H4 (cell line): Measurements from ENCODE around the gene IQCH. TPM values are rescaled to one million over a fixed set of nuclear protein-coding genes. Genes with fewer than 3 reads are reported as not detected.
"Not testable (repeated sequence)": the region's sequence is repeated elsewhere in the genome, so short reads cannot be mapped to it uniquely, and the experiment has no call there.

Experiments
- DNase-seq: peaks from one replicate; pipeline ENCODE4 v3.0.0-alpha.2; 2015; ENCODE audit warnings: low spot score
- total RNA-seq: library from RNA; depleted of rRNA; stranded (reverse); fragments of >200 nt; shearing (Covaris generic); gene quantifications from 2 replicates; pipeline ENCODE4 v1.2.3, GENCODE V29; 2014

The IQCH gene
- total RNA-seq, 1 experiment from 2014 or later, result 0.43 TPM

- not testable (repeated sequence) for DNase-seq
Observed at GRCh38 chr15:67246606-67247005, 8.0 kb upstream of the IQCH start.

DNA sequence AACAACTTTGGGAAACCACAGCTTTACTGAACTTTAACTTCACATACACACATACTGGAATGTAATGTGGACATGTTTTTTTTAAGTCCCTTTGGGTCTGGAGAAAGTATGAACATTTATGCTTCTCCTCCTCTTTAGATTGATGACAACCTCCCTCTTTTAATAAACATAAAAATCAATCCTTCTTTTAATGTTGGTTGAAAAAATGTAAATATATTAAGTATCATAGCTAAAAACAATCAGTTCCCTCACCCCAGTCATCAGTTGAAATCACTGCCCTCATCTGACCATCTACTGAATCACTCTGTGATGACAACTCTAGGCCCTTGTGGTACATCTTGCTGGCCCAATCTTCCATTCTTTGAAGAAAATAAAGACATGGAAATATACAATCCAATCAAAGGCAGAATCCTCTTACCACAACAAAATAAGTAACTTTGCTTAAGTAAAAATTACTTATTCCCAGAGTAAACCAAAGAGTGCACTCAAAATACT is 6.5 kb upstream of the IQCH start:
- no peak for DNase-seq

DNA sequence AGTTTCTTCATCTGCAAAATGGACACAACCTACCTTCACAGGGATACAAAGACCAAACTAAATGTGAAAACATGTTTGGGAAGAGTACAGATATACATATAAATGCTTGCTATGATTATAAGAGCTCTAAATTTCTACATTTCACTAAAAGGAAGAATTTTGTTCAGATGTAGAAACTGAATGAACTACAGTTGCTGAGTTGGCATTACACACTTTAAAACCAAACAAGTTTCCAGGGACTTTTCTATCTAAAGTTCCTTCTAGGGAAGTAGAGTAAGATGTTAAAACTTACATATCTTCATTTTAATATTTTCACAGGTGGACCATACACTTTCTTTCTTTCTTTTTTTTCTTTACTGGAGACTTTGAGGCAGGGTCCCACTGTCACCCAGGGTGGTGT is 4.8 kb upstream of the IQCH start:
- DNase-seq, result no peak

DNA sequence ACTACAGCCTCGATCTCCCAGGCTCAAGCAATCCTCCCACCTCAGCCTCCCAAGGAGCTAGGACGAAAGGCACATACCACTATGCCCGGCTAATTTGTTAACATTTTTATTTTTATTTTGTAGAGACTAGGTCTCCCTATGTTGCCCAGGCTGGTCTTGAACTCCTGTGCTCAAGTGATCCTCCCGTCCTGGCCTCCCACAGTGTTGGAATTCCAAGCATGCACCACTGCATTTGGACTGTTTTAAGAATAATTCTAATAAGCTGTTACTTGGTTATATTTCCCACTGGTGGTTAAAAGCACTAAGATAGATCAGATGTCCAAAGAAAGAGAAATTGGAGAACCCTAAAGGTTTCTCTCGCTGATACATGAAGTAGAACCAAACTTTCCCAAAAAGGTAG is 3.3 kb upstream of the IQCH start:
- DNase-seq, result no peak

- DNase-seq, result no peak
Observed at GRCh38 chr15:67253101-67253500, 1.5 kb upstream of the IQCH start.

DNA sequence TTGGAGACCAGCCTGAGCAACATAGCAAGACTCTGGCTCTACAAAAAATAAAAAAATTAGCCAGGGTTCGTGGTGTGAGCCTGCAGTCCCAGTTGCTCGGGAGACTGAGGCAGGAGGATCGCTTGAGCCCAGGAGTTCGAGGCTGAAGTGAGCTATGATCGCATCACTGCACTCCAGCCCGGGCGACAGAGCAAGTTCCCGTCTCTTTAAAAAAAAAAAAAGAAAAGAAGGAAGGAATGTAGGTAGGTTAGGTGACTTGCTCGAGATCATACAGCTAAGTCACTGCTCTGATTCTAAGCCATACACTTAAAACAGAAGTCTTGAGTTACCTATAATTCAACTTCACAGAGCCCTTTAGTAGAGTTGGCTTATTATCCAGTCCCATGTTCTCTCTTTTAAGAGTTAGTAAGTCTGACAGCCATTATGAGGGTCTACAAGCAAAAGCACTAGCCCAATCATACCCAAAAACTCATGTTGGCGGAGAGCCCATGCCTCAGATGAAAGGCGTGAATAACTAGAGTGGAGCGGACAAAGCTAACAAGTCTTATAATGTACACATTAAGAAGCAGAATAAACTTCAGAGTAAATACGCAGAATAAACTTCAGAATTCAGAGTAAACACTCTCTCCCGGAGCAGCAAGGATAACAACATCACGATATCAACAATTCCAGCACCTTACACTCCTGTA is 893 bp upstream of the IQCH start:
- no peak for DNase-seq

DNA sequence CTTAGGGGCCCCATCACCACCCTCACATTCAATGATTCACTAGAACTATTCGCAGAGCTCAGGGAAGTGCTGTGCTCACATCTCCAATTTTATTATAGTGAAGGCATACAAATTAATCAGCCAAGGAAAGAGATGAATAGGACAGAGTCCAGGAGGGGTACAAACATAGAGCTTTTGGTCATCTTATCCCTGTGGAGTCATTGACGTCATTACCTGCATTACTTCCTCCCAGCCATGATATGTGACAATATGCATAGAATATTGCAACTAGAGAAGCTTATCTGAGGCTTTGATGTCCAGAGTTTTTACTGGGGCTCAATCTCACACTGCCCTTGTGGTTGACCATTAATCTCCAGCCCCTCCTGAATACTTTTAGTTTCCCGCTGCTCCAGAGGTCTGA is 1.5 kb downstream of the IQCH start:
- DNase-seq, result no peak

DNA sequence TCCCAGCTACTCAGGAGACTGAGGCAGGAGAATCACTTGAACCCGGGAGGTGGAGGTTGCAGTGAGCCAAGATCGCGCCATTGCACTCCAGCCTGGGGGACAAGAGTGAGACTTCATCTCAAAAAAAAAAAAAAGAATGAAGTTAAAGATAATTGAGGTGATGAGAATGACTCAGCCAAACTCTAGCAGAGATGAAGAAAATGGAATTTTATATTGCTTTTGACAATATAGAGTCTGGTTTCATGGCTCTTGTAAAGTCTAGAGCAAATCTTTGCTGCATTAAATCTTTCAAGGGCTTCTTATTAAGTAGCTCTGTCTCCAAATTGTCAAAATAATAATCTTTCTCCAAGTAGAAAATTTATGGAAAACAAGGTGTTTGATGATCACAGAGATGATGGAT is 3.8 kb downstream of the IQCH start:
- DNase-seq, result not testable (repeated sequence)

GRCh38 chr15:67259379-67259778 is 4.8 kb downstream of the IQCH start:
- no peak for DNase-seq

- no peak for DNase-seq
Observed at GRCh38 chr15:67259806-67260205, 5.2 kb downstream of the IQCH start.

GRCh38 chr15:67266870-67267269 is 12.3 kb downstream of the IQCH start:
- DNase-seq, result no peak

DNA sequence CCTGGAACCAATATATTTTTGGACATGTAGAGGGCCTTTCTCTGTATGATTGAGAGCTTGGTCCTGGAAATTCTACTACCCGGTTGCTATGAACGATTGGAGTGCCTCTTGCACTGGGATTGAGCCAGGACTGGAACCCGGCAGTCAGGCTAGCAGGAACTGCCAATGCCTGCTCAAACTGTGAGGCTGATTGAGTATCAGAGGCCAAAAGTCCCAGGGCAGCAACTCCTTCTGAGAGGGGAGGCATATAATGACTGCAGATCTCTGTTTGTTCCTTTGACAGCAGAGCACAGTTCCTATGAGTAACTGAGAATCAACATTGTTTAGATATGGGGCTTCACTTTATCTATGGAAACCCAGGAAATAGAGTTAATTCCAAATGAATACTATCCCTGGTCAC is 12.9 kb downstream of the IQCH start:
- no peak for DNase-seq

DNA sequence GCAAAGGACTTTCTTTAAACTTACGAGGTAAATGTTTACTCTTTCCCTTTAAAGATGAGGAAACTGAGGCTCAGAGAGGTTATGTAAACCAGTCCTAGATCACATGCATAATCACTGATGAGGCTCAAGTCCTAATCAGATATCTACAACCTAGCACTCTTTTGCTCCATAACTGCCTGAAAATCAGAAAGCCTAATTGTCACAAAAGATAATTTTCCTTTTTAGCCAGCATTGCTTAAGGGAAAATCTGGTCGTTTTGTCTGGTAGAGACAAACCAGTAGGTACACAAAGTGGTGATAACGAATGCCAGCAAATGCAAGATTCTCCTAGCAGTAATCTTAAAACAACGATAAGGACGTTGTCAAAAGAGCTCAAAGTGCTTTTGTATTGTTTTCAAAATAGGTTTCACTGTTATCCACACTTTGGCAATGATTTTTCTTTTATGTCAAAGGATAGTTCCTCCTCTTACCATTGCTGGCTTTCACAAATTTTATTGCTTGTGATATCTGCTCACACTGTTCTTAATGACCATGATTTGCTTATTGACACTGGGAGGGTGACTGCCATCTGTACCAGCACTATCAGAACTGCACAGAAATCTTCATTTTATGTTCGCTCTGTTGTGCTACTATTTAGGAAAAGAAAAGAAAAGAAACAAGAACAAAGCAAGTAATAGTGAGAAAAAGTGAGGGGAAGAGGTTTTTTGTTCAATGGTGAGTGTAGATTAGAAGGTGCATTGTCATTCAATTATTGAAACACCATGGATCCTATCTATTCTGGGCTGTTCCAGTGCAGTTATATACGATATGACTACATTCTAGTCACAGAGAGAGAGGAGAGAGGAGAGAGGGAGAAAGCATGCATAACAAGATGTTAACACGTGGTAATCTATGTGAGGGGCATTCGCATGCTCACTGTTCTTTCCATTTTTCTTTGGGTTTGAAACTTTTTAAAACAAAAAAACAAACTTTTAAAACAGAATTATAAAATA is 13.7 kb downstream of the IQCH start:
- no peak for DNase-seq

DNA sequence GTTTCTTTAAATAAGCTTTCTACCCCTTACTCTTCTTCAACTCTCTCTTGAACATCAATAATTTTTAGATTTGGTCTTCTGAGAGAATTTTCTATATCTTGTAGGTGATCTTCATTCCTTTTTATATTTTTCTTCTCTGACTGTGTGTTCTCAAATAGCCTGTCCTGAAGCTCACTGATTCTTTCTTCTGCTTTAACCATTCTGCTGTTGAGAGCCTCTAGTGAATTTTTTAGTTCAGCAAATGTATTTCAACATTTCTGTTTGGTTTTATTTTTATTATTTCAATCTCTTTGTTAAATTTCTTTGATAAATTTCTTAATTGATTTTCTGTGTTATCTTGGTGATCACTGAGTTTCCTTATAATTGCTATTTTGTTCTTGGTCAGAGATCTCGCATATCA is 19.6 kb downstream of the IQCH start:
- DNase-seq, result no peak

DNA sequence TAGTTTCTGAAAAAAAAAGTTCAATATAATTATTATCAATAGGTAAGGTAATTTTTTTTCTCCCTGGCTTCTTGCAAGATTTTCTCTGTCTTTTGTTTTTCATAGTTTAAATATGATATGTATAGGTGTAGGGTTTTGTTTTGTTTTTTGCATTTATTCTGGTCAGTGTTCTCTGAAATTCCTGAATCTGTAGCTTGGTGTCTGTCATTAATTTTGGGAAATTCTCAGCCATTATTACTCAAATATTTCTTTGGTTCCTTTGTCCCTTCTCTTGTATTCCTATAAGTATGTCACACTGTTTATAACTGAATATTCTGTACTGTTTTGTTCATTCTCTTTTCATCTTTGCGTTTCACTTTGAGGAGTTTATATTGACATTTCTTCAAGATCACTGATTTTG is 22.1 kb downstream of the IQCH start:
- no peak for DNase-seq

- DNase-seq, result no peak
Observed at GRCh38 chr15:67280217-67280616, 25.6 kb downstream of the IQCH start.

- DNase-seq, result no peak
Observed at GRCh38 chr15:67281714-67282113, 27.1 kb downstream of the IQCH start.

- DNase-seq, result not testable (repeated sequence)
Observed at GRCh38 chr15:67285625-67286024, 31.0 kb downstream of the IQCH start.

DNA sequence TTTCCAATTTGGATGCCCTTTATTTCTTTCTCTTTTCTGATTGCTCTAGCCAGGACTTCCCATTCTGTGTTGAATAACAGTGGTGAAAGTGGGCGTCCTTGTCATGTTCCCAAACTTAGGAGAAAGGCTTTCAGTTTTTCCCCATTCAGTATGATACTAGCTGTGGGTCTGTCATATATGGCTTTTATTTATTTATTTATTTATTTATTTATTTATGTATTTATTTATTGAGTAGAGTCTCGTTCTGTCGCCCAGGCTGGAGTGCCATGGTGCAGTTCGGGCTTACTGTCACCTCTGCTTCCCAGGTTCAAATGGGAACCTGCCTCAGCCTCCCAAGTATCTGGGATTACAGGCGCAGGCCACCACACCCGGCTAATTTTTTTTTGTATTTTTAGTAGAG is 31.8 kb downstream of the IQCH start:
- DNase-seq, result not testable (repeated sequence)

GRCh38 chr15:67290319-67290718 is 35.7 kb downstream of the IQCH start:
- DNase-seq, result no peak

DNA sequence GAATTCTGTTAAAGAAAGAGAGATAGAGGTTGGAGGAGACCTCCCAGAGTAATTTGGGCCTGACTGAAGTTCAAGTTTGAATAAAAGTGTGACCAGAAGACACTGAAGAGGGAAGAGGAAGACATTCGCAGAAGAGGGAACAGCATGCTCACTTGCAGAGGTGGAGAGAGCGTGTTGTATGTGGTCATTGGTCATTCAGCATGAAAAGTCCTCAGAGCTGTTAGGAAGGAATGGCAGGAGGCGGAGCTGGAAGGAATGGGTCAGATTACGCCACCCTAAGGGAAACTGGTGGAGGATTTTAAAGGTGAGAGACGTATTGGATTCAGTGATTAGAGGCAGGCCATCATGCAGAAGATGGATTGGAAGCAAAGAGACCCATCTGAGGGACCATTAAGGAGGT is 41.6 kb downstream of the IQCH start:
- DNase-seq, result no peak

DNA sequence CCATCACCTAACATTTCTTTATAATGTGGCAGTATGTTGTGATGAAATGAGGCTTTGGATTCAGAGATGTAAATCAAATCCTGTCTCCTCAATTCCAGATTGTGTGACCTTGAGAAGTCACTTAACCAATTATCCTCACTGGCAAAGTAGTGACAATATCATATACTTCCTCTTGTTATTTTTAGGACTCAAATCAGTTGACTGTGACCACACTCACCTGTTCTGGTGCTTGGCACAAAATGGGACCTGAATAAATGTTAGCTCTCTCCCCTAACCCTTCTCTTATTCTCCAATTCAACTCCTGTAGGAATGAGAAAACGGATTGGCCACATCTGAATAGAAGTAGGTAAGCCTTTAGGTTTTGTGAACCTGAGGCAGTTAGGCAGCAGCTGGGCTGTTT is 42.1 kb downstream of the IQCH start:
- no peak for DNase-seq
